WERI-Rb-1 (cell line): ENCODE measurements around the gene IP6K2.
A peak's percentile ranks its signal among the peaks of the same experiment; 100 is the strongest.
"Not testable (repeated sequence)": the region's sequence is repeated elsewhere in the genome, so short reads cannot be mapped to it uniquely, and the experiment has no call there.

Experiments used
- DNase-seq: peaks from one replicate; pipeline ENCODE4 v3.0.0-alpha.2; 2020
- H3K27ac ChIP-seq: fragments of 250-450 bp; sonication (Bioruptor Pico); 2 replicates; pipeline ENCODE4 v1.5.1; 2020; ENCODE audit warnings: mild to moderate bottlenecking, moderate library complexity
- H3K27me3 ChIP-seq: fragments of 250-450 bp; sonication (Bioruptor Pico); 2 replicates; pipeline ENCODE4 v1.5.1; 2021; ENCODE audit warnings: mild to moderate bottlenecking, low read depth, moderate library complexity; ENCODE audit not compliant: insufficient read depth, severe bottlenecking
- H3K36me3 ChIP-seq: fragments of 250-450 bp; sonication (Bioruptor Pico); 2 replicates; pipeline ENCODE4 v1.5.1; 2020; ENCODE audit warnings: mild to moderate bottlenecking, moderate library complexity
- H3K4me3 ChIP-seq: 2 replicates; pipeline ENCODE4 v1.5.1; 2011; ENCODE audit warnings: low read depth, mild to moderate bottlenecking, control low read depth, low read length
- H3K9me3 ChIP-seq: fragments of 250-450 bp; sonication (Bioruptor Pico); 2 replicates; pipeline ENCODE4 v1.5.1; 2021; ENCODE audit warnings: mild to moderate bottlenecking, moderate library complexity; ENCODE audit not compliant: severe bottlenecking
- TF ChIP-seq, protein P1 (sequence below): IDR thresholded peaks from 2 replicates; pipeline ENCODE4 v1.5.1; 2011; ENCODE audit warnings: low read depth, mild to moderate bottlenecking, control low read depth, inconsistent platforms, low read length

IP6K2 gene

DNA sequence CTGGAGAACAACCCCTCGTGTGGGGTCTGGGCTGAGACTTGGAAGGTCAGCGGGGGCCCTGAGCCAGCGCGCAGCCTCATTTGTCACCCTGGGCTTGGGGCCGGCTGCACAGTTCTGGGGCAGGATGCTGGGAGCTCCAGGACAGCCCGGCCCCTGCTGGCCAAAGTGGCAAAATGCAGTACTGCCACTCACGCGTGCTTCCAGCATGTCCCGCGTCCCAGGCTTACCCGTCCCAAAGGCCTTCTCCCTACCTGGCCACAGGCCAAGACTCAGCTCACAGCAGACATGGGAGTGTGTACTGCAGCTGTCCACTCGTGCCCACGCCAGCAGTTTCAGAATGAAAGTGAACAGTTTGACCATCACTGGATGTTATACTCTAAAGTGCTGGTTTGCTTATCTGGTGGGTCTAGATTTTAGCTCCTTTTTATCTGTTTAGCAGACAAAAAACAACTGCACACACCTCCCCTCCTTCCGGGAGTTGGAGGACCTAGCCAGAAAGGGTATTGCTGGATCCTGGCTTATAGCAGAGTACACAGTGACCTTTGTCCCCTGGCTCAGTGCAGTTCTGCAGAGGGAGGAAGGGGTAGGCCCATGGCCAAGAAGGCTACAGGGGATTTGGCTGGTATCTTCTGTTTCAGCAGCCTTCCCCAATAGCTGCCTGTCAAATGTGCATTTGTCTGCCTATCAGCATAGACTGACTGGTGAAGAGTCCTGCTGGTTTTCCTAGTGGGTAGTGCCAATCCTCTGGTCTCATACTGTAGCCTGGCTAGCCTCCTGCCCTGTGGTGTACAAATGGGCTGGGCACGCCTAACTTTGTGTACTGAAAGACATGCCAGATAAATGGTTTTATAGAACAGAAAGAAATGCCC, 23.2 kb upstream of the IP6K2 start:
- peak; percentile 82 for DNase-seq
- no peaks in the 10 kb centered on the region for H3K9me3 ChIP-seq
- no peaks in the 10 kb centered on the region for H3K27me3 ChIP-seq
- TF ChIP-seq, protein P1, sequence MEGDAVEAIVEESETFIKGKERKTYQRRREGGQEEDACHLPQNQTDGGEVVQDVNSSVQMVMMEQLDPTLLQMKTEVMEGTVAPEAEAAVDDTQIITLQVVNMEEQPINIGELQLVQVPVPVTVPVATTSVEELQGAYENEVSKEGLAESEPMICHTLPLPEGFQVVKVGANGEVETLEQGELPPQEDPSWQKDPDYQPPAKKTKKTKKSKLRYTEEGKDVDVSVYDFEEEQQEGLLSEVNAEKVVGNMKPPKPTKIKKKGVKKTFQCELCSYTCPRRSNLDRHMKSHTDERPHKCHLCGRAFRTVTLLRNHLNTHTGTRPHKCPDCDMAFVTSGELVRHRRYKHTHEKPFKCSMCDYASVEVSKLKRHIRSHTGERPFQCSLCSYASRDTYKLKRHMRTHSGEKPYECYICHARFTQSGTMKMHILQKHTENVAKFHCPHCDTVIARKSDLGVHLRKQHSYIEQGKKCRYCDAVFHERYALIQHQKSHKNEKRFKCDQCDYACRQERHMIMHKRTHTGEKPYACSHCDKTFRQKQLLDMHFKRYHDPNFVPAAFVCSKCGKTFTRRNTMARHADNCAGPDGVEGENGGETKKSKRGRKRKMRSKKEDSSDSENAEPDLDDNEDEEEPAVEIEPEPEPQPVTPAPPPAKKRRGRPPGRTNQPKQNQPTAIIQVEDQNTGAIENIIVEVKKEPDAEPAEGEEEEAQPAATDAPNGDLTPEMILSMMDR = peak; percentile 94
- no peaks in the 10 kb centered on the region for H3K36me3 ChIP-seq
- no peak overlapping the region for H3K27ac ChIP-seq
- H3K4me3 ChIP-seq = no peak overlapping the region

DNA sequence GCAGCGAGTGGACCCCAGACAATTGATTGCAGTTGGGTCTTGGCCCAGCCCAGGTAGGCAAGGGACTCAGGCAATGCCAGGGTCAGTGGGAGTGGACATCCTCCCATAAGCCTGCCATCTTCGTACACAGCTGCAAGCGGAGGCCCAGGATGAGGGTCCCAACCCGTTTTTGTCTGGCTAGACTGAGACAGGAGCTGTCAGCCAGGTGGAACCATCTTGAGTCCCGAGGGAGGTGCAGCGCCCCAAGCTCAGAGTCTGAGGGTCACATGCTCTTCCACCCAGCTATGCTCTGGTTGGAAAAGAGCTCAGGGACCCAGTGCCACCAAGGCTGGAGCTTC, 22.6 kb upstream of the IP6K2 start:
- H3K4me3 ChIP-seq = no peak overlapping the region
- H3K27ac ChIP-seq = no peak overlapping the region
- no peaks in the 10 kb centered on the region for H3K27me3 ChIP-seq
- H3K36me3 ChIP-seq = no peaks in the 10 kb centered on the region
- TF ChIP-seq, protein P1 = no peak
- no peaks in the 10 kb centered on the region for H3K9me3 ChIP-seq
- DNase-seq = no peak

DNA sequence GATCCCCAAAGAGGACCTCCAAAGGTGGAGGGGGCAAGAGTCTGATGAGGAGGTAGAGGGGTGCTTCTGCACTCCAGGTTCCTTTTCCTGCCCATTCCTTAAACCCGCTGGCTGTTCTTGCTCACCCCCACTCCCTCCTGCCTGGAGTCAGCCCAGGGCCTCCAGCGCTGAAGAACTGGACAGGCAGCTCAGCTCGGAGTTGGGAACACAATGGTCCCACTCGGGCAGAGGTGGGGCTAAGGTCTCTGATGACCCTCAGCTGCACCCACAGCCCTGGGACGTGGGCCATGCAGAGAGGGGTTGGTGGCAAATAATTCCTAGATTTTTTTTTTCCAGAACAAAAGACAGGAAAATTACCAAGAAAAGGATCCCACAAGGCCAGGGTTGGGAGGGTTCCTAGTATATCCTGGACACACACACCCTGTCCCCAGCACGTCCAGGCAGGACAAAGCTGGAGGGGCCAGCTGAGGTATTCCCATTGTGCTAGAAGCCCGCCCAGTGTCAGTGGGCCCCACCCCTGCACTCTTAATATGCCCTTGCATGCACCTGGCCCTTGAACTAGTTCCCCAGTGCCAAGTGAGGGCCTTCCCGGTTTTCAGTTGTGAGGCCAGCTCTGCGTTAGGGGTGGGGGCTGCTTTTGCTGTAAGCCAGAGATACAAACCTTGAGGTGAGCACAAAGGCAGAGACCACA, 22.1 kb upstream of the IP6K2 start:
- Histone ChIP-seq H3K27ac (no peak overlapping the region), H3K4me3 (no peak overlapping the region)
- TF ChIP-seq, protein P1 = no peak

DNA sequence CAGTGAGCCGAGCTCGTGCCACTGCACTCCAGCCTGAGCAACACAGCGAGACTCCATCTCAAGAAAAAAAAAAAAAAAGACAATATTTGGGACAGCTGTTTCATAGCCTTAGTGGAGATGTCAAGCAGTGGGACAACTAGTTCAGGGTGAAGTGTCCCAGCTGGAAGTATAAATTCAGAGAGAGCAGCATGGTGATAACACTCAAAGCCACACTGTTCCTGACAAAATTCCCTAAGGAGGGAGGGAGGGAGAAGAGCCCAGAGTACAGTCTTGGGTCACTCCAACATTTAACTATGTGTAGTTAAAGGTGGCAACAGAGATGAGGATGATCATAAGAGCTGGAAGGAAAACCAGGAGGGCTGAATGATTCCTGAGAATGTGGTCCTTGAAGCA, 21.1 kb upstream of the IP6K2 start:
- H3K27ac ChIP-seq = peak overlapping the region; percentile 62
- no peak for DNase-seq

More for the DNA sequence above, 22.1 kb upstream of the IP6K2 start:
- no peaks in the 10 kb centered on the region for H3K9me3 ChIP-seq
- H3K27me3 ChIP-seq = no peaks in the 10 kb centered on the region
- H3K36me3 ChIP-seq = no peaks in the 10 kb centered on the region
- DNase-seq = no peak

DNA sequence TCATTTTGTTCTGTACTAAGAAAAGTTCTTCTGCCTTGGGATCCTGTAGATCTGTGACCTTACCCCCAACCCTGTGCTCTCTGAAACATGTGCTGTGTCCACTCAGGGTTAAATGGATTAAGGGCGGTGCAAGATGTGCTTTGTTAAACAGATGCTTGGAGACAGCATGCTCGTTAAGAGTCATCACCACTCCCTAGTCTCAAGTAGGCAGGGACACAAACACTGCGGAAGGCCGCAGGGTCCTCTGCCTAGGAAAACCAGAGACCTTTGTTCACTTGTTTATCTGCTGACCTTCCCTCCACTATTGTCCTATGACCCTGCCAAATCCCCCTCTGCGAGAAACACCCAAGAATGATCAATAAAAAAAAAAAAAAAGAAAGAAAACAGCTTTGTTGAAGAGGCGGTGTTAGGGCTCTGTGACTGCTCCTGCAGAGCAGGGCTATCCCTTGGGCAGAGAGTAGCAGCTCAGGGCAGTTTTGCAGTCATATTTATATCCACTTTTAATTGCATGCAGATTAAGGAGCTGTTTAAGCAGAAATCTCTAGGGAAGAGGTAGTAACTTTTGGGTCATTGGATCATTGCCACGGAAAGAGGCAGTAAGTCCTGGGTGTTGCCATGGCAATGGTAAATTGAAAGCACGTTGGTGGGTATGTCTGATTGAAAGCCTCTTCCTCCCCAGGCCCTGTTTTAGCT, 18.2 kb upstream of the IP6K2 start:
- peak; percentile 31 for DNase-seq
- not testable (repeated sequence) for H3K27me3 ChIP-seq, H3K36me3 ChIP-seq, H3K4me3 ChIP-seq, H3K9me3 ChIP-seq
- peak overlapping the region; percentile 67 for H3K27ac ChIP-seq

More for the DNA sequence above, 21.1 kb upstream of the IP6K2 start:
- Histone ChIP-seq H3K4me3 (no peak overlapping the region), H3K27me3 (no peaks in the 10 kb centered on the region), H3K36me3 (no peaks in the 10 kb centered on the region), H3K9me3 (peaks cover 4% of the 10 kb centered on the region)
- TF ChIP-seq, protein P1 = no peak

DNA sequence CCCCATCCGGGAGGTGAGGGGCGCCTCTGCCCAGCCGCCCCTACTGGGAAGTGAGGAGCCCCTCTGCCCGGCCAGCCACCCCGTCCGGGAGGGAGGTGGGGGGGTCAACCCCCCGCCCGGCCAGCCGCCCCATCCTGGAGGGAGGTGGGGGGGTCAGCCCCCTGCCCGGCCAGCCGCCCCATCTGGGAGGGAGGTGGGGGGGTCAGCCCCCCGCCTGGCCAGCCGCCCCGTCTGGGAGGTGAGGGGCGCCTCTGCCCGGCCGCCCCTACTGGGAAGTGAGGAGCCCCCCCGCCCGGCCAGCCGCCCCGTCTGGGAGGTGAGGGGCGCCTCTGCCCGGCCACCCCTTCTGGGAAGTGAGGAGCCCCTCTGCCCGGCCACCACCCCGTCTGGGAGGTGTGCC, 17.5 kb upstream of the IP6K2 start:
- H3K4me3 ChIP-seq, DNase-seq, H3K27me3 ChIP-seq, H3K36me3 ChIP-seq, H3K9me3 ChIP-seq: not testable (repeated sequence)
- peak overlapping the region; percentile 52 for H3K27ac ChIP-seq

DNA sequence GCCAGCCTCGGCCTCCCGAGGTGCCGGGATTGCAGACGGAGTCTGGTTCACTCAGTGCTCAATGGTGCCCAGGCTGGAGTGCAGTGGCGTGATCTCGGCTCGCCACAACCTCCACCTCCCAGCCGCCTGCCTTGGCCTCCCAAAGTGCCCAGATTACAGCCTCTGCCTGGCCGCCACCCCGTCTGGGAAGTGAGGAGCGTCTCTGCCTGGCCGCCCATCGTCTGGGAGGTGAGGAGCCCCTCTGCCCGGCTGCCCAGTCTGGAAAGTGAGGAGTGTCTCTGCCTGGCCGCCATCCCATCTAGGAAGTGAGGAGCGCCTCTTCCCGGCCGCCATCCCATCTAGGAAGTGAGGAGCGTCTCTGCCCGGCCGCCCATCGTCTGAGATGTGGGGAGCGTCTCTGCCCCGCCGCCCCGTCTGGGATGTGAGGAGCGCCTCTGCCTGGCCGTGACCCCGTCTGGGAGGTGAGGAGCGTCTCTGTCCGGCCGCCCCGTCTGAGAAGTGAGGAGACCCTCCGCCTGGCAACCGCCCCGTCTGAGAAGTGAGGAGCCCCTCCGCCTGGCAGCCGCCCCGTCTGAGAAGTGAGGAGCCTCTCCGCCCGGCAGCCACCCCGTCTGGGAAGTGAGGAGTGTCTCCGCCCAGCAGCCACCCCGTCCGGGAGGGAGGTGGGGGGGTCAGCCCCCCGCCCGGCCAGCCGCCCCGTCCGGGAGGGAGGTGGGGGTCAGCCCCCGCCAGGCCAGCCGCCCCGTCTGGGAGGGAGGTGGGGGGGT, 16.9 kb upstream of the IP6K2 start:
- H3K4me3 ChIP-seq, H3K27me3 ChIP-seq, H3K36me3 ChIP-seq, H3K27ac ChIP-seq, DNase-seq, H3K9me3 ChIP-seq: not testable (repeated sequence)
